ENCODE data around the gene ALS2CL. TPM values are rescaled to one million over a fixed set of nuclear protein-coding genes. Genes with fewer than 3 reads are reported as not detected.

ALS2CL gene
- total and polyA plus RNA-seq, 8 donors = 7.6 to 74.4 (median 12.7) TPM

DNA sequence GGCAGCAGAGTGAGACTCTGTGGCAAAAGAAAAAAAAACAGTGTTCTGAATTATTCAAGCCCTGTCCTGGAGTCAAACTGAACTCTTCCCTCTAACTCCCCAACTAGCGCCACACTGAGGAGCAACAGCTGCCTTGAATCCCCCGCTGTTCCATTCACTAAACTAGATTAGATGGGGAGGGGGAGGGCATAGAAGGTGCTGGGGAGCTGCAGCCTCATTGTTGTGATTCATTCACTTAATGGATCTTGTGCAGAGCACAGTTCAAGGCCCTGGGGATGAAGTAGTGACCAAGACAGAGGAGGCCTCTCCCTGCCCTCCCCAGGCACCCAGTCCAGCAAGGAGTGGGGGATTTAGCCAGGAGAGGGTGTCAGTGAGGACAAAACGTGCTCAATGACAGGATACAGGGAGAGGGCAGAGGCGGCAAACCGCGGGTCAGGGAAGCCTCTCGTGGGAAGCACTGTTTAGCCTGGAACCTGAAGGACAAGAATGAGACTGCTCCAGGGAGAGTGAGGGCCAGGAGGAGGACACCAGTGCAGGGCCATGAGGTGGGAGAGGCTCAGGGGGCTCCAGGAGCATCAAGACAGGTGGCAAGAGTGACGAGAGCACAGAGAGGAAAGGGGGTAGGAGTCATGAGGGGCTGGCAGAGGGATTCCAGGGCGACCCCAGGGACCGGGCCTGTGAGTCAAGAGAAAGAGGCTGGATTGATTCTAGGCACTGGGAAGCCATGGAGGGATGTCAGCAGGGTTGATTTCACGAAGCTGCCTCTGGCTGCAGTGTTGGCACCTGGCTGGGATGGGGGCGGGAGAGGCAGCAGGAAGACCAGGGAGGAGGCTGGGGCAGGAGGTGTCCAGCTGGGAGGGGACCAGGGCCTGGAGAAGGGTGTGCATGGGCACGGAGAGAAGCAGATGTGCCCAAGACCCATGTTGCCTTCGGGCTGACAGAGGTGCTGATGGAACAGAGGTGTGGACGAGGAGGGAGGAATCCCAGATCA, 31.4 kb downstream of the ALS2CL start:
- TF ChIP-seq, protein P1, sequence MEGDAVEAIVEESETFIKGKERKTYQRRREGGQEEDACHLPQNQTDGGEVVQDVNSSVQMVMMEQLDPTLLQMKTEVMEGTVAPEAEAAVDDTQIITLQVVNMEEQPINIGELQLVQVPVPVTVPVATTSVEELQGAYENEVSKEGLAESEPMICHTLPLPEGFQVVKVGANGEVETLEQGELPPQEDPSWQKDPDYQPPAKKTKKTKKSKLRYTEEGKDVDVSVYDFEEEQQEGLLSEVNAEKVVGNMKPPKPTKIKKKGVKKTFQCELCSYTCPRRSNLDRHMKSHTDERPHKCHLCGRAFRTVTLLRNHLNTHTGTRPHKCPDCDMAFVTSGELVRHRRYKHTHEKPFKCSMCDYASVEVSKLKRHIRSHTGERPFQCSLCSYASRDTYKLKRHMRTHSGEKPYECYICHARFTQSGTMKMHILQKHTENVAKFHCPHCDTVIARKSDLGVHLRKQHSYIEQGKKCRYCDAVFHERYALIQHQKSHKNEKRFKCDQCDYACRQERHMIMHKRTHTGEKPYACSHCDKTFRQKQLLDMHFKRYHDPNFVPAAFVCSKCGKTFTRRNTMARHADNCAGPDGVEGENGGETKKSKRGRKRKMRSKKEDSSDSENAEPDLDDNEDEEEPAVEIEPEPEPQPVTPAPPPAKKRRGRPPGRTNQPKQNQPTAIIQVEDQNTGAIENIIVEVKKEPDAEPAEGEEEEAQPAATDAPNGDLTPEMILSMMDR (IDR thresholded peaks at IDR 0.05) = no peak
- Histone ChIP-seq H3K36me3 (no peaks in the 10 kb centered on the region), H3K9me3 (no peaks in the 10 kb centered on the region), H3K27me3 (no peaks in the 10 kb centered on the region), H3K27ac (no peak overlapping the region), H3K4me3 (no peak overlapping the region), H3K4me1 (peaks cover 0 to 5% of the 10 kb centered on the region in 2 donors)
- intact Hi-C loops (cut with DNase I) = no loop called here
- DNase-seq = peak in 1 of 4 donors; percentile 61
- no peak for ATAC-seq

DNA sequence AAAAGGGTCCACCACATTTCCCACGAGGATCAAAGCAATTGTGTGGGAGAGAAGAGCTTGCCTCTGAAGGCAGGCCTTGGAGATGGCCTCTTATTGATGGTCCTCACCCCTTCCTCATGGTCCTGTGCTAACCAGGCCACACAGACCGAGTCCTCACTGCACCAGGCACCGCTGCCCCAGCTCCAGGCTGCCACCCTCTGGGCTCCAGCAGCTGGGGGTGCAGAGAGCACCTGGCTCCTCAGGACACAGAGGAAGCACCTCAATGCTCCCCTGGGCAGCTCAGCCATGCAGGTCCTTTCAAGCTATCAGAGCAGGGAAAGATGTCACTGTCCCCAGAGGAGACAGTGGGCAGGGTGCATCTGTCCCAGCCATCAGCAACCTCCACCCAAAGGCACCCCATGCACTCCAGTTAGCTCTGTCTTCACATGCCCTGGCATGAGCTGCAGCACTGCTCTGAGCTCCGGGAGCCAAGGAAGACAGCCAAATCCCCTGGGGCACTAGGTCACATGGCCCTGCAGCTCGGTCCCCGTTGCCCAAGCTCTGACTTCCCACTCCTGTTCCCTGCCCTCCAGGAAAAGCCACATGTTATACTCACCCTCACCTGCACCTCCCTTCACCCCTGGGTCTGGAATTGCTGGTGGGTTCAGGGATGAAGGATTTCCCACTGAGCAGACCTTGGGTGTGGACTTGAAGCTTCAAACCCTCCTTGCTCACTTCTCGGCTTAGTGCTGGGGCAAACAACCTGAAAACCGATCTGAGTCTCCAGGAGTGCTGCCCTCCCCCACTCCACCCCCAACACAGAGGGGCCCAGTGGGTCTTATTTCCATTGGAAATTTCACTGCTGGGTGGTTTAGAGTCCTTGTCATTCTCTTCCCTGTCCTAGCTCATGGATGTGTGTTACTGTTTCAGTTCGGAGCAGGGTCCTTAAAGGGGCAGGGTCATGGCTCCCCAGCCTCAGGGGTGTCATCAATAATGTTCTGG, 32.6 kb downstream of the ALS2CL start:
- ATAC-seq = no peak

DNA sequence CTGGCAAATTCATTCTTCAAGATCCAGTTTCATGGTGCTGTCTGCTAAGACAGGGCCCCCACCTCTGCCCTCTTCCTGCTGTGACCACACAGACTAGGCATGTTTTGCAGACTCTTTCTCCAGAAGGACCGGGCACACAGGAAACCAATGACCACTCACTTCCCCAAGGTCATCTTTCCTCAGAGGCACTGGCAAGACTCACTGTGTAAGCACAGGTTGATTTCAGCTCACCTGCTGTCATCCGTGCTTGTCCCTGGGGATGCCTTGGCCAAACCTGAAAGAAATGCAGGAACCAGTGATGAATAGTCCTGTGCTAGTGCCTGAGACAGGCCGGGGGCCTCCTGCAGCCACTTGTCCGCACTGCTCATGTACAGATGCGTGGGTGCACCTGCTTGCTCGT, 33.5 kb downstream of the ALS2CL start:
- Histone ChIP-seq H3K9me3 (no peaks in the 10 kb centered on the region), H3K4me3 (no peak overlapping the region), H3K27me3 (no peaks in the 10 kb centered on the region), H3K27ac (no peak overlapping the region), H3K4me1 (peaks cover 0 to 5% of the 10 kb centered on the region in 2 donors), H3K36me3 (no peaks in the 10 kb centered on the region)
- TF ChIP-seq, protein P1 (IDR thresholded peaks at IDR 0.05) = no peak
- DNase-seq (peak in 1 of 4 donors; percentile 37), ATAC-seq (no peak)
- intact Hi-C loops (cut with DNase I) = no loop called here

More for the DNA sequence above, 32.6 kb downstream of the ALS2CL start:
- Histone ChIP-seq H3K9me3 (no peaks in the 10 kb centered on the region), H3K27ac (no peak overlapping the region), H3K36me3 (no peaks in the 10 kb centered on the region), H3K4me1 (peaks cover 0 to 5% of the 10 kb centered on the region in 2 donors), H3K27me3 (no peaks in the 10 kb centered on the region), H3K4me3 (no peak overlapping the region)
- TF ChIP-seq, protein P1 (IDR thresholded peaks at IDR 0.05) = no peak
- peak in 1 of 4 donors; percentile 36 for DNase-seq
- intact Hi-C loops (cut with DNase I) = no loop called here

DNA sequence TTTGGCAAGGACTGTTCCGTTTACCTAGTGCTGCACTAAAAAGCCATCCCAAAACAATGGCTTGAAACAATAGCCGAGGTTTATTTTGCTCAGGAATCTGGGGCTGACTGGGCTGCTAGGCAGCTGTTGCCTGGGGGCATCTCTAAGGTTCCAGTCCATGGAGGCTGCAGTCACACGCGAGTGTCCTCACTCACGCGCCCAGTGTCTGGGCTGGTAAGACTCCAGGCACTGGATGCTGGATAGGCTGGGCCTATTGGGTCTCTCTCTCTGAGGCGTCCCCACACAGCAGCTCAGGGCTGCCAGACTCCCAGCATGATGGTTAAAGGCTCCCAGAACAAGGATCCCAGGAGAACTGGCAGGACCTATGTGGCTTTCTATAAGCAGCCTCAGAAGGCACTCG, 34.2 kb downstream of the ALS2CL start:
- H3K36me3 ChIP-seq = no peaks in the 10 kb centered on the region
- DNase-seq (peak in 1 of 4 donors; percentile 34), ATAC-seq (no peak)
- peaks cover 0 to 5% of the 10 kb centered on the region in 2 donors for H3K4me1 ChIP-seq
- no peaks in the 10 kb centered on the region for H3K9me3 ChIP-seq
- no peak overlapping the region for H3K27ac ChIP-seq
- no peaks in the 10 kb centered on the region for H3K27me3 ChIP-seq
- intact Hi-C loops (cut with DNase I) = no loop called here
- H3K4me3 ChIP-seq = no peak overlapping the region
- TF ChIP-seq, protein P1 (IDR thresholded peaks at IDR 0.05) = no peak
